UCSD-AML1 (cell line): Measurements from ENCODE around the gene NOTCH4.

Experiments used
- DNase-seq: peaks from one replicate; lab custom pipeline; 2025; ENCODE audit not compliant: unreplicated experiment; lab: John Stamatoyannopoulos, UW

Gene NOTCH4

GRCh38 chr6:32147401-32148132 is 76.3 kb downstream of the NOTCH4 start:
- DNase-seq: no peak

GRCh38 chr6:32146687-32147086 is 77.2 kb downstream of the NOTCH4 start:
- no peak for DNase-seq

- DNase-seq: no peak
Measured at GRCh38 chr6:32146287-32146686, 77.6 kb downstream of the NOTCH4 start.
